OCI-LY7 (cell line): ENCODE measurements around the gene SORBS2. TPM values are rescaled to one million over a fixed set of nuclear protein-coding genes. Genes with fewer than 3 reads are reported as not detected.

ENCODE experiments used
- BruUV-seq: library from RNA; stranded (reverse); fragments of 400-500 nt; replicated peaks from 2 replicates; lab custom pipeline; 2021; lab: Mats Ljungman, UMichigan
- CTCF ChIA-PET: fragments of 300-600 bp; sonication (Branson Sonifier 250); formaldehyde crosslinking; loops from one replicate; lab custom pipeline; 2022; ENCODE audit warnings: antibody characterized with exemption; ENCODE audit not compliant: unreplicated experiment; lab: Charles Lee
- POLR2A ChIA-PET: fragments of 300-600 bp; sonication (Branson Sonifier 250); formaldehyde crosslinking; loops from one replicate; lab custom pipeline; 2022; ENCODE audit warnings: antibody characterized with exemption; lab: Charles Lee
- DNase-seq: peaks from one replicate; pipeline ENCODE4 v3.0.0-alpha.2; 2015; ENCODE audit warnings: low spot score
- H2AFZ ChIP-seq: fragments of 200-600 bp; sonication (generic), shearing (Covaris generic); 2 replicates; pipeline ENCODE4 v1.6.1; 2014; ENCODE audit warnings: mild to moderate bottlenecking, antibody characterized with exemption, low read length, moderate library complexity
- H3K27ac ChIP-seq: fragments of 200-600 bp; sonication (generic); 2 replicates; pipeline ENCODE4 v1.5.1; 2014; ENCODE audit warnings: mixed run types, low read depth, mild to moderate bottlenecking, moderate library complexity, low read length, inconsistent platforms; ENCODE audit not compliant: poor library complexity, severe bottlenecking
- H3K36me3 ChIP-seq: fragments of 200-600 bp; sonication (generic); 2 replicates; pipeline ENCODE4 v1.6.1; 2014; ENCODE audit warnings: mild to moderate bottlenecking, antibody characterized with exemption, low read length, moderate library complexity, mixed read lengths; ENCODE audit not compliant: insufficient read depth
- H3K4me1 ChIP-seq: fragments of 200-600 bp; sonication (generic); 2 replicates; pipeline ENCODE4 v1.5.1; 2014; ENCODE audit warnings: mild to moderate bottlenecking, low read length; ENCODE audit not compliant: insufficient read depth, poor library complexity, severe bottlenecking
- H3K4me2 ChIP-seq: fragments of 200-600 bp; sonication (generic); 2 replicates; pipeline ENCODE4 v1.6.1; 2014; ENCODE audit warnings: mild to moderate bottlenecking, low read length
- H3K4me3 ChIP-seq: fragments of 200-600 bp; sonication (generic); 2 replicates; pipeline ENCODE4 v1.5.1; 2014; ENCODE audit warnings: mild to moderate bottlenecking, low read depth, low read length; ENCODE audit not compliant: poor library complexity, severe bottlenecking
- H3K79me2 ChIP-seq: fragments of 200-600 bp; sonication (generic); 2 replicates; pipeline ENCODE4 v1.6.1; 2016; ENCODE audit warnings: low read depth, mild to moderate bottlenecking, low read length, moderate library complexity, mixed read lengths; ENCODE audit not compliant: insufficient read depth
- H3K9me2 ChIP-seq: fragments of 200-600 bp; sonication (generic); 2 replicates; pipeline ENCODE4 v1.6.1; 2016; ENCODE audit warnings: mild to moderate bottlenecking, low read length, mixed read lengths; ENCODE audit not compliant: insufficient read depth
- H3K9me3 ChIP-seq: fragments of 200-600 bp; sonication (generic); 2 replicates; pipeline ENCODE4 v1.6.1; 2014; ENCODE audit warnings: mild to moderate bottlenecking, mixed run types, low read length, mixed read lengths
- H4K20me1 ChIP-seq: fragments of 200-600 bp; sonication (generic); 2 replicates; pipeline ENCODE4 v1.6.1; 2014; ENCODE audit warnings: mild to moderate bottlenecking, antibody characterized with exemption, low read length, moderate library complexity, mixed read lengths; ENCODE audit not compliant: insufficient read depth
- EZH2phosphoT487 ChIP-seq: fragments of 200-600 bp; sonication (generic); IDR thresholded peaks from 2 replicates; pipeline ENCODE4 v1.6.1; 2018; ENCODE audit warnings: low read depth, borderline replicate concordance, mild to moderate bottlenecking, mixed run types, antibody characterized with exemption, low read length, moderate library complexity, mixed read lengths
- intact Hi-C: fragments of 100-400 bp; cut with micrococcal nuclease; formaldehyde crosslinking; loops from one replicate; pipeline ENCODE4 v1.10.0; 2022; ENCODE audit not compliant: unreplicated experiment
- total RNA-seq, 2 experiments: library from RNA; depleted of rRNA in 1 of 2; stranded (reverse); fragments of >200 nt in 1 of 2; shearing (Covaris generic) in 1 of 2; gene quantifications; 2 replicates each; pipeline ENCODE4 v1.2.3, GENCODE V29; 2014 to 2022
- TF ChIP-seq, protein P1 (sequence below): fragments of 200-600 bp; sonication (generic); conservative IDR thresholded peaks from 2 replicates; pipeline ENCODE4 v1.5.1; 2014; ENCODE audit warnings: mild to moderate bottlenecking, antibody characterized with exemption, low read length, moderate library complexity, mixed read lengths

The SORBS2 gene
- total RNA-seq, 2 experiments from 2014 or later = 33.2 to 43.5 TPM

- ChIA-PET POLR2A (no interaction called here), CTCF (no interaction called here)
- Histone ChIP-seq H3K4me1 (no peaks in the 10 kb centered on the region), H4K20me1 (no peaks in the 10 kb centered on the region; the same call in 1 of the 2 replicates), H3K27ac (no peak overlapping the region), H3K36me3 (no peaks in the 10 kb centered on the region), H3K4me3 (no peak overlapping the region), H3K4me2 (no peak overlapping the region), H2AFZ (no peak overlapping the region), H3K9me3 (no peaks in the 10 kb centered on the region), H3K79me2 (no peaks in the 10 kb centered on the region), H3K9me2 (no peaks in the 10 kb centered on the region; the same call in 1 of the 2 replicates)
- no TSS peak for BruUV-seq
- intact Hi-C loops = no loop called here
- no peak for DNase-seq
- no peak for TF ChIP-seq EZH2phosphoT487
- TF ChIP-seq, protein P1, sequence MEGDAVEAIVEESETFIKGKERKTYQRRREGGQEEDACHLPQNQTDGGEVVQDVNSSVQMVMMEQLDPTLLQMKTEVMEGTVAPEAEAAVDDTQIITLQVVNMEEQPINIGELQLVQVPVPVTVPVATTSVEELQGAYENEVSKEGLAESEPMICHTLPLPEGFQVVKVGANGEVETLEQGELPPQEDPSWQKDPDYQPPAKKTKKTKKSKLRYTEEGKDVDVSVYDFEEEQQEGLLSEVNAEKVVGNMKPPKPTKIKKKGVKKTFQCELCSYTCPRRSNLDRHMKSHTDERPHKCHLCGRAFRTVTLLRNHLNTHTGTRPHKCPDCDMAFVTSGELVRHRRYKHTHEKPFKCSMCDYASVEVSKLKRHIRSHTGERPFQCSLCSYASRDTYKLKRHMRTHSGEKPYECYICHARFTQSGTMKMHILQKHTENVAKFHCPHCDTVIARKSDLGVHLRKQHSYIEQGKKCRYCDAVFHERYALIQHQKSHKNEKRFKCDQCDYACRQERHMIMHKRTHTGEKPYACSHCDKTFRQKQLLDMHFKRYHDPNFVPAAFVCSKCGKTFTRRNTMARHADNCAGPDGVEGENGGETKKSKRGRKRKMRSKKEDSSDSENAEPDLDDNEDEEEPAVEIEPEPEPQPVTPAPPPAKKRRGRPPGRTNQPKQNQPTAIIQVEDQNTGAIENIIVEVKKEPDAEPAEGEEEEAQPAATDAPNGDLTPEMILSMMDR = no peak
Observed at GRCh38 chr4:185761352-185762235, 50.4 kb downstream of the SORBS2 start.

GRCh38 chr4:185758807-185759206 is 53.2 kb downstream of the SORBS2 start:
- H3K36me3 ChIP-seq = no peaks in the 10 kb centered on the region
- intact Hi-C loops = no loop called here
- no peak overlapping the region for H2AFZ ChIP-seq
- no peak overlapping the region for H3K27ac ChIP-seq
- TF ChIP-seq, protein P1 = no peak
- TF ChIP-seq EZH2phosphoT487 = no peak
- H3K4me3 ChIP-seq = no peak overlapping the region
- H3K9me2 ChIP-seq = no peaks in the 10 kb centered on the region
- ChIA-PET CTCF (no interaction called here), POLR2A (interaction anchor here (0.6 to 0.9 kb wide), 2 partner anchors 11 to 608 kb away, joined by 3 read pairs; no protein-coding TSS in a partner anchor)
- H3K79me2 ChIP-seq = no peaks in the 10 kb centered on the region
- DNase-seq = no peak
- H3K4me1 ChIP-seq = no peaks in the 10 kb centered on the region
- H4K20me1 ChIP-seq = no peaks in the 10 kb centered on the region
- H3K4me2 ChIP-seq = no peak overlapping the region
- BruUV-seq = no TSS peak
- no peaks in the 10 kb centered on the region for H3K9me3 ChIP-seq

DNA sequence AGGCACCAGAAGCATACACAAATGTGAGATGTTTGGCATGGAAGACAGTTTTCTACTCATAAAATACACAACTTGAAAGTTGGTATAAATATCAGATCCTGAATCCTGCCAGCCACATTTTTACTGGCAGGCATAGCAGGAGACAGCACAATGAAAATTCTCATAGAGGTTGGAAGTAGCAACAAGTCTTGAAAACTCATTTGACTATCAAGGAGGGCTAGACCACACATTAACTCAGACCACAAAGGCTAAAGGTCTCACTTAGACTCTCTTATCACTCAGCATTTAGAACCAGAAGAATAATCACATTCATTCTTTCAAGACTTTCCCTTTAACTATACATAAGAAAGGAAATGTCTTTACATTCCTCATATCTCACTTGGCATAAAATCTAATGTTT is 56.5 kb downstream of the SORBS2 start:
- intact Hi-C loops = no loop called here
- no peaks in the 10 kb centered on the region for H4K20me1 ChIP-seq
- no peaks in the 10 kb centered on the region for H3K9me3 ChIP-seq
- H3K27ac ChIP-seq = no peak overlapping the region
- no peaks in the 10 kb centered on the region for H3K79me2 ChIP-seq
- no peaks in the 10 kb centered on the region for H3K4me1 ChIP-seq
- no peak overlapping the region for H3K4me2 ChIP-seq
- no peak for DNase-seq
- TF ChIP-seq, protein P1 = no peak
- TF ChIP-seq EZH2phosphoT487 = no peak
- no TSS peak for BruUV-seq
- ChIA-PET POLR2A (interaction anchor here (0.6 to 1.2 kb wide), 2 partner anchors 171 to 251 kb away, joined by 3 read pairs; no protein-coding TSS in a partner anchor), CTCF (no interaction called here)
- no peak overlapping the region for H3K4me3 ChIP-seq
- no peaks in the 10 kb centered on the region for H3K36me3 ChIP-seq
- H2AFZ ChIP-seq = no peak overlapping the region
- H3K9me2 ChIP-seq = no peaks in the 10 kb centered on the region
